ENCODE data around the gene PRDM15.

- TF ChIP-seq CTCF (IDR thresholded peaks at IDR 0.05; ENCODE audit: low read depth, low read length) (no peak), EZH2phosphoT487 (IDR thresholded peaks at IDR 0.05; ENCODE audit: low read depth) (no peak)
Measured at GRCh38 chr21:41758550-41758949, 120.6 kb downstream of the PRDM15 start.

Data from OCI-LY3 (cell line).